K562 (cell line): ENCODE results near the gene HHATL. TPM values are rescaled to one million over a fixed set of nuclear protein-coding genes. Genes with fewer than 3 reads are reported as not detected.

Experiments
- ATAC-seq: fragments of 200-7000 bp; cut with Tn5 transposase; 3 replicates; pipeline ENCODE4 v1.9.1; 2020; ENCODE audit warnings: moderate library complexity
- BruUV-seq: library from RNA; stranded (reverse); fragments of 400-500 nt; replicated peaks from 2 replicates; lab custom pipeline; 2021; lab: Mats Ljungman, UMichigan
- CTCF ChIA-PET: fragments of 300-600 bp; formaldehyde crosslinking; extraction: SDS; loops from one replicate; lab custom pipeline; 2021; ENCODE audit warnings: low intra/inter-chr PET ratio; lab: Yijun Ruan, JAX
- POLR2A ChIA-PET: fragments of 300-600, 350-650 bp; sonication (Branson Sonifier 250); formaldehyde crosslinking; extraction: SDS; loops from one replicate; lab custom pipeline; 2021; ENCODE audit warnings: antibody characterized with exemption, inconsistent platforms; lab: Yijun Ruan, JAX
- DNase-seq, 4 experiments: peaks; one replicate each; pipeline versions ENCODE4 v3.0.0 to v3.0.0-alpha.2; 2011 to 2018; ENCODE audit warnings: low spot score in 3 of 4, mixed read lengths in 3 of 4; ENCODE audit errors: extremely low read depth in 1 of 4
- FAIRE-seq: peaks from 2 replicates; lab custom pipeline; 2011; peaks lifted over from hg19 to GRCh38; lab: Jason Lieb, UNC
- H2AFZ ChIP-seq: 2 replicates; pipeline ENCODE4 v1.6.0; 2011; ENCODE audit warnings: low read depth, low read length, control low read depth, inconsistent platforms
- H3K27ac ChIP-seq: fragments of 200-600 bp; 3 replicates; pipeline ENCODE4 v1.8.0; 2011; ENCODE audit warnings: low read depth, mild to moderate bottlenecking, control low read depth, inconsistent platforms, low read length, moderate library complexity, mixed read lengths; ENCODE audit errors: extremely low read depth
- H3K27me3 ChIP-seq, 2 experiments: fragments of 300-600 bp in 1 of 2; 2 replicates in 1 of 2; 3 replicates in 1 of 2; pipeline versions ENCODE4 v1.6.0 to v1.8.0; 2011; ENCODE audit warnings: inconsistent platforms in 2 of 2, low read length in 2 of 2, mild to moderate bottlenecking in 1 of 2, mixed read lengths in 1 of 2, moderate library complexity in 1 of 2; ENCODE audit not compliant: control insufficient read depth in 2 of 2, insufficient read depth in 2 of 2
- H3K36me3 ChIP-seq: fragments of 300-600 bp; 3 replicates; pipeline ENCODE4 v1.8.0; 2011; ENCODE audit warnings: mild to moderate bottlenecking, low read length, inconsistent platforms; ENCODE audit not compliant: control insufficient read depth, insufficient read depth
- H3K4me1 ChIP-seq, 2 experiments: fragments of 200-600 bp in 1 of 2; replicated peaks in 1 of 2; 2 replicates in 1 of 2; 3 replicates in 1 of 2; pipeline versions ENCODE4 v1.5.1 to v1.8.0; 2011; ENCODE audit warnings: inconsistent platforms in 2 of 2, low read length in 2 of 2, mild to moderate bottlenecking in 1 of 2, mixed read lengths in 1 of 2, moderate library complexity in 1 of 2; ENCODE audit not compliant: control insufficient read depth in 2 of 2, insufficient read depth in 2 of 2
- H3K4me2 ChIP-seq: 2 replicates; pipeline ENCODE4 v1.6.1; 2011; ENCODE audit warnings: low read length, control low read depth, inconsistent platforms, mixed read lengths; ENCODE audit not compliant: insufficient read depth
- H3K4me3 ChIP-seq: fragments of 200-600 bp; sonication (generic), shearing (Covaris generic); 2 replicates; pipeline ENCODE4 v1.5.1; 2016; ENCODE audit warnings: control low read depth, inconsistent platforms
- H3K79me2 ChIP-seq: fragments of 200-600 bp; 3 replicates; pipeline ENCODE4 v1.8.0; 2011; ENCODE audit warnings: low read length, inconsistent platforms; ENCODE audit not compliant: control insufficient read depth, insufficient read depth
- H3K9ac ChIP-seq, 2 experiments: 2 replicates each; pipeline versions ENCODE4 v1.6.0 to v1.6.1; 2011; ENCODE audit warnings: low read depth in 2 of 2, low read length in 2 of 2, control low read depth in 1 of 2, inconsistent platforms in 1 of 2, mild to moderate bottlenecking in 1 of 2, mixed read lengths in 1 of 2; ENCODE audit not compliant: insufficient read depth in 1 of 2
- H3K9me1 ChIP-seq: one replicate; pipeline ENCODE4 v1.6.0; 2011; ENCODE audit warnings: inconsistent platforms, mild to moderate bottlenecking, low read length, moderate library complexity; ENCODE audit not compliant: control insufficient read depth, insufficient read depth
- H3K9me3 ChIP-seq: replicated peaks from 2 replicates; pipeline ENCODE4 v1.5.1; 2011; ENCODE audit warnings: low read depth, low read length, inconsistent platforms; ENCODE audit not compliant: control insufficient read depth, insufficient read depth
- H4K20me1 ChIP-seq: replicated peaks from 2 replicates; pipeline ENCODE4 v1.6.1; 2011; ENCODE audit warnings: low read length, inconsistent platforms, mixed read lengths; ENCODE audit not compliant: control insufficient read depth, insufficient read depth
- KDM1A ChIP-seq, 2 experiments: fragments of 450-650 bp; IDR thresholded peaks; 2 replicates each; pipeline ENCODE4 v1.6.1; 2016; ENCODE audit warnings: mild to moderate bottlenecking in 2 of 2
- KHSRP ChIP-seq: fragments of 450-650 bp; IDR thresholded peaks from 2 replicates; pipeline ENCODE4 v1.6.1; 2017
- PKNOX1 ChIP-seq: fragments of 450-650 bp; IDR thresholded peaks from 2 replicates; pipeline ENCODE4 v1.6.1; 2016
- PRDM10 ChIP-seq: fragments of 450-650 bp; IDR thresholded peaks from 2 replicates; pipeline ENCODE4 v1.6.1; 2018; ENCODE audit not compliant: partially characterized antibody
- RBM25 ChIP-seq: fragments of 200-400 bp; formaldehyde crosslinking; IDR thresholded peaks from 2 replicates; pipeline ENCODE4 v1.6.1; 2018; ENCODE audit warnings: low read length, low read depth, moderate library complexity; ENCODE audit not compliant: severe bottlenecking
- ZBTB2 ChIP-seq: fragments of 450-650 bp; IDR thresholded peaks from 2 replicates; pipeline ENCODE4 v1.6.1; 2016; ENCODE audit warnings: antibody characterized with exemption
- ZNF384 ChIP-seq: IDR thresholded peaks from 2 replicates; pipeline ENCODE4 v1.6.1; 2012; ENCODE audit warnings: low read depth, low read length, improper control_type of control experiment
- WGBS: fragments of 100-300 bp; shearing (Covaris generic); methylation state at CpG from one replicate; pipeline ENCODE4 v1.1.6; 2016; ENCODE audit warnings: low coverage, mixed read lengths; ENCODE audit not compliant: insufficient coverage; ENCODE audit errors: missing lambda C conversion rate; 5-methylcytosine and 5-hydroxymethylcytosine counted together
- in situ Hi-C: fragments of 300-500 bp; cut with MboI; formaldehyde crosslinking; loops from 4 replicates; pipeline ENCODE4 v1.15.0; 2018; ENCODE audit warnings: inconsistent platforms, mixed read lengths
- intact Hi-C: fragments of 100-400 bp; cut with micrococcal nuclease; formaldehyde crosslinking; loops from 2 replicates; pipeline ENCODE4 v1.14.2; 2022
- polyA plus RNA-seq, 8 experiments: library from polyadenylated mRNA; depleted of rRNA in 4 of 8; stranded (reverse) in 5 of 8; unstranded in 3 of 8; fragments of >200 nt; fragmentation: Nextera tagmentation in 2 of 8; fragmentation: Illumina TruSeq in 1 of 8; extraction: Ambion mirVana in 2 of 8; extraction: Trizol in 1 of 8; gene quantifications; 2 replicates each; pipeline versions ENCODE4 v1.2.1 to v1.2.3, GENCODE V29; 2011 to 2014; ENCODE audit warnings: inconsistent platforms in 1 of 8, missing spikeins in 1 of 8
- total RNA-seq, 7 experiments: library from RNA; depleted of rRNA in 6 of 7; stranded (reverse); fragments of >200 nt in 6 of 7; fragmentation: Illumina TruSeq in 2 of 7; extraction: Trizol in 2 of 7; gene quantifications; 2 replicates each; pipeline versions ENCODE4 v1.2.1 to v1.2.3, GENCODE V29; 2011 to 2021; ENCODE audit warnings: low replicate concordance in 1 of 7

The HHATL gene
- total and polyA plus RNA-seq, 9 of the 15 experiments (the other 6 are each of a cell fraction or from before 2014, with no cell fraction given), result not detected

GRCh38 chr3:42745291-42745745 lies 42.7 kb upstream of the HHATL start:
- H4K20me1 ChIP-seq, result peaks cover 8% of the 10 kb centered on the region; the same call in 1 of the 2 replicates
- CTCF ChIA-PET, result interaction anchor here (2.6 kb wide), 1 partner anchor 84 kb away, joined by 15 read pairs; no protein-coding TSS in a partner anchor
- TF ChIP-seq RBM25, result peak; percentile 61
- no peak for TF ChIP-seq ZNF384
- TF ChIP-seq ZBTB2, result no peak
- TF ChIP-seq KDM1A (IDR thresholded peaks at IDR 0.05), result 0 out of 4 replicates have a peak, but pooled peaks of 1 of the 2 experiments have one; percentile 35
- peak; percentile 55 for TF ChIP-seq PRDM10
- no peak for TF ChIP-seq KHSRP
- no peak for TF ChIP-seq PKNOX1
- no peaks in the 10 kb centered on the region for H3K79me2 ChIP-seq
- H3K4me2 ChIP-seq, result no peak overlapping the region
- no peaks in the 10 kb centered on the region; a peak in 1 of 5 replicates for H3K4me1 ChIP-seq
- BruUV-seq, result no TSS peak
- WGBS, result 3% methylated on average over 3 of the region's 3 CpGs
- no peak overlapping the region for H3K4me3 ChIP-seq
- no peak for FAIRE-seq
- in situ Hi-C loops, result loop anchor here (5.0 to 10.0 kb wide), 2 partner anchors 93 to 171 kb away; partner anchors contain the start of gene ZBTB47
- no peaks in the 10 kb centered on the region for H3K9me3 ChIP-seq
- intact Hi-C loops, result loop anchor here (2.0 kb wide), 1 partner anchor 173 kb away; no protein-coding TSS in a partner anchor
- no peaks in the 10 kb centered on the region for H3K36me3 ChIP-seq
- peaks cover 6 to 41% of the 10 kb centered on the region in 2 experiments; a peak in 4 of 5 replicates for H3K27me3 ChIP-seq
- no peak overlapping the region for H2AFZ ChIP-seq
- no peaks in the 10 kb centered on the region for H3K9me1 ChIP-seq
- POLR2A ChIA-PET, result interaction anchor here (0.7 to 1.9 kb wide), 6 partner anchors 10 to 212 kb away, joined by 3 to 5 read pairs (median 3); partner anchors contain the start of gene NKTR
- no peak overlapping the region for H3K9ac ChIP-seq
- ATAC-seq, result no peak
- no peak overlapping the region for H3K27ac ChIP-seq
- no peak for DNase-seq
